B cell (primary cell): Measurements from ENCODE around the gene TET2. TPM values are rescaled to one million over a fixed set of nuclear protein-coding genes. Genes with fewer than 3 reads are reported as not detected.

Source experiments
- ATAC-seq: fragments of 200-7000 bp; cut with Tn5 transposase; one replicate; pipeline ENCODE4 v1.10.0; 2021; ENCODE audit warnings: low read depth, mild to moderate bottlenecking, moderate number of reproducible peaks, moderate library complexity
- CTCF ChIA-PET: fragments of 350-600 bp; sonication (Branson Sonifier 250); formaldehyde crosslinking; loops from one replicate; lab custom pipeline; 2021; ENCODE audit warnings: antibody characterized with exemption, inconsistent platforms; lab: Charles Lee
- POLR2A ChIA-PET: fragments of 350-600 bp; sonication (Branson Sonifier 250); formaldehyde crosslinking; loops from one replicate; lab custom pipeline; 2021; ENCODE audit warnings: antibody characterized with exemption; lab: Charles Lee
- DNase-seq: peaks from one replicate; pipeline ENCODE4 v3.0.0; 2013
- H2AFZ ChIP-seq: 2 replicates; pipeline ENCODE4 v1.6.1; 2012; ENCODE audit warnings: mild to moderate bottlenecking, low read depth, low read length; ENCODE audit not compliant: insufficient read depth, poor library complexity, severe bottlenecking
- H3K27ac ChIP-seq, 2 donors: 1 replicate in 1 of 2; 2 replicates in 1 of 2; pipeline ENCODE4 v1.5.1; 2012 to 2013; ENCODE audit warnings: low read length in 2 of 2, mild to moderate bottlenecking in 2 of 2, moderate library complexity in 1 of 2
- H3K27me3 ChIP-seq, 4 experiments: fragments of 200-600 bp in 1 of 4; sonication (generic) in 1 of 4; replicated peaks in 1 of 4; 1 replicate in 2 of 4; 2 replicates in 2 of 4; pipeline versions ENCODE4 v1.6.1 to v1.7.0; 2013 to 2016; ENCODE audit warnings: low read length in 3 of 4, mild to moderate bottlenecking in 2 of 4, mixed read lengths in 1 of 4, moderate library complexity in 1 of 4; ENCODE audit not compliant: insufficient read depth in 4 of 4, control insufficient read depth in 3 of 4; ENCODE audit errors: control extremely low read depth in 1 of 4
- H3K36me3 ChIP-seq, 2 experiments: replicated peaks in 1 of 2; 1 replicate in 1 of 2; 2 replicates in 1 of 2; pipeline versions ENCODE4 v1.6.1 to v1.7.1; 2013; ENCODE audit warnings: low read length in 1 of 2; ENCODE audit not compliant: insufficient read depth in 2 of 2, control insufficient read depth in 1 of 2; ENCODE audit errors: control extremely low read depth in 1 of 2, extremely low read depth in 1 of 2
- H3K4me1 ChIP-seq, 2 donors: fragments of 200-600 bp in 1 of 2; sonication (generic) in 1 of 2; 1 replicate in 1 of 2; 2 replicates in 1 of 2; pipeline versions ENCODE4 v1.5.1 to v1.6.1; 2013 to 2017; ENCODE audit warnings: low read length in 2 of 2; ENCODE audit not compliant: control insufficient read depth in 2 of 2, insufficient read depth in 2 of 2
- H3K4me2 ChIP-seq: replicated peaks from 2 replicates; pipeline ENCODE3; 2012; ENCODE audit warnings: mild to moderate bottlenecking, low read depth, low read length; ENCODE audit not compliant: poor library complexity, severe bottlenecking
- H3K4me3 ChIP-seq, 5 experiments: fragments of 200-600 bp in 1 of 5; sonication (generic) in 1 of 5; 1 replicate in 3 of 5; 2 replicates in 2 of 5; pipeline versions ENCODE4 v1.5.1 to v1.7.0; 2011 to 2016; ENCODE audit warnings: low read length in 4 of 5, mild to moderate bottlenecking in 4 of 5, low read depth in 2 of 5, control low read depth in 1 of 5, moderate library complexity in 1 of 5; ENCODE audit not compliant: insufficient read depth in 1 of 5; ENCODE audit errors: control extremely low read depth in 1 of 5, extremely low read depth in 1 of 5
- H3K79me2 ChIP-seq: fragments of 200-600 bp; sonication (generic); one replicate; pipeline ENCODE4 v1.6.0; 2016; ENCODE audit warnings: low read length; ENCODE audit not compliant: control insufficient read depth, insufficient read depth
- H3K9ac ChIP-seq: fragments of 200-600 bp; sonication (generic); 2 replicates; pipeline ENCODE4 v1.6.1; 2017; ENCODE audit warnings: mild to moderate bottlenecking, low read length, moderate library complexity
- H3K9me3 ChIP-seq, 3 donors: one replicate each; pipeline versions ENCODE4 v1.6.1 to v1.7.1; 2013; ENCODE audit warnings: low read length in 2 of 3; ENCODE audit not compliant: control insufficient read depth in 2 of 3, insufficient read depth in 1 of 3; ENCODE audit errors: control extremely low read depth in 1 of 3
- H4K20me1 ChIP-seq: 2 replicates; pipeline ENCODE4 v1.6.0; 2012; ENCODE audit warnings: mild to moderate bottlenecking, low read length; ENCODE audit not compliant: insufficient read depth, control insufficient read depth, poor library complexity, severe bottlenecking
- H3K27ac Mint-ChIP-seq: one replicate; pipeline ENCODE4 v1.8.0; 2021; ENCODE audit warnings: mixed read lengths
- H3K27me3 Mint-ChIP-seq: one replicate; pipeline ENCODE4 v1.8.0; 2021; ENCODE audit warnings: mixed read lengths
- H3K4me1 Mint-ChIP-seq: one replicate; pipeline ENCODE4 v1.8.0; 2021; ENCODE audit warnings: mixed read lengths
- H3K4me3 Mint-ChIP-seq: one replicate; pipeline ENCODE4 v1.8.0; 2021; ENCODE audit warnings: mixed read lengths
- H3K9me3 Mint-ChIP-seq: one replicate; pipeline ENCODE4 v1.8.0; 2022; ENCODE audit warnings: mixed read lengths; ENCODE audit not compliant: insufficient read depth
- CTCF ChIP-seq: fragments of 200-600 bp; IDR thresholded peaks from one replicate; pipeline ENCODE4 v1.8.0; 2022; ENCODE audit warnings: antibody characterized with exemption, mild to moderate bottlenecking
- EZH2 ChIP-seq: IDR thresholded peaks from 2 replicates; pipeline ENCODE4 v1.6.1; 2012; ENCODE audit warnings: borderline replicate concordance, low read depth, mild to moderate bottlenecking, moderate library complexity, low read length; ENCODE audit not compliant: insufficient read depth, poor library complexity, severe bottlenecking
- WGBS: methylation state at CpG from one replicate; pipeline ENCODE4 v1.1.5; 2013; ENCODE audit warnings: missing lambda C conversion rate; ENCODE audit not compliant: insufficient coverage; 5-methylcytosine and 5-hydroxymethylcytosine counted together
- intact Hi-C: fragments of 100-400 bp; cut with micrococcal nuclease; formaldehyde crosslinking; loops from one replicate; pipeline ENCODE4 v1.10.0; 2022
- polyA plus RNA-seq: library from polyadenylated mRNA; depleted of rRNA; stranded (reverse); fragments of >200 nt; gene quantifications from 2 replicates; pipeline ENCODE4 v1.2.3, GENCODE V29; 2012
- total RNA-seq, 2 donors: library from RNA; stranded (reverse); fragments of 120-200 nt in 1 of 2; gene quantifications; 1 replicate in 1 of 2; 2 replicates in 1 of 2; pipeline versions ENCODE4 v1.2.3 to v1.2.4, GENCODE V29; 2013 to 2022

The TET2 gene
- total and polyA plus RNA-seq, 2 donors (not counting 1 experiment from before 2014, with no cell fraction given) = 7.1 to 56.8 TPM

GRCh38 chr4:105232374-105232773 lies 85.7 kb downstream of the TET2 start:
- peaks cover 8% of the 10 kb centered on the region for H4K20me1 ChIP-seq
- Mint-ChIP-seq H3K4me1 (peaks cover 46% of the 10 kb centered on the region), H3K9me3 (no peaks in the 10 kb centered on the region), H3K27me3 (no peaks in the 10 kb centered on the region), H3K4me3 (no peak overlapping the region), H3K27ac (no peak overlapping the region)
- H3K79me2 ChIP-seq = peaks cover 4% of the 10 kb centered on the region
- H3K9me3 ChIP-seq = no peaks in the 10 kb centered on the region
- TF ChIP-seq EZH2 (no peak), CTCF (no peak)
- ChIA-PET POLR2A (no interaction called here), CTCF (no interaction called here)
- peaks cover 33 to 38% of the 10 kb centered on the region in 2 donors for H3K4me1 ChIP-seq
- intact Hi-C loops = no loop called here
- peaks cover 0 to 14% of the 10 kb centered on the region in 2 experiments for H3K36me3 ChIP-seq
- no peak for DNase-seq
- H3K27ac ChIP-seq = no peak overlapping the region
- no CpG with 5 or more reads among the region's 4 CpGs for WGBS
- no peaks in the 10 kb centered on the region for H3K27me3 ChIP-seq
- H3K4me3 ChIP-seq = no peak overlapping the region
- no peak for ATAC-seq
- no peak overlapping the region for H3K4me2 ChIP-seq
- no peak overlapping the region for H2AFZ ChIP-seq
- no peak overlapping the region for H3K9ac ChIP-seq

DNA sequence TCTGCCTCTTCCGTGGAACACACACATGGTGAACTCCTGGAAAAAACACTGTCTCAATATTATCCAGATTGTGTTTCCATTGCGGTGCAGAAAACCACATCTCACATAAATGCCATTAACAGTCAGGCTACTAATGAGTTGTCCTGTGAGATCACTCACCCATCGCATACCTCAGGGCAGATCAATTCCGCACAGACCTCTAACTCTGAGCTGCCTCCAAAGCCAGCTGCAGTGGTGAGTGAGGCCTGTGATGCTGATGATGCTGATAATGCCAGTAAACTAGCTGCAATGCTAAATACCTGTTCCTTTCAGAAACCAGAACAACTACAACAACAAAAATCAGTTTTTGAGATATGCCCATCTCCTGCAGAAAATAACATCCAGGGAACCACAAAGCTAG lies 87.9 kb downstream of the TET2 start:
- Histone ChIP-seq H3K27ac (no peak overlapping the region), H3K27me3 (no peaks in the 10 kb centered on the region), H4K20me1 (peaks cover 8% of the 10 kb centered on the region), H2AFZ (no peak overlapping the region), H3K9me3 (no peaks in the 10 kb centered on the region), H3K4me3 (no peak overlapping the region), H3K4me1 (peaks cover 34 to 38% of the 10 kb centered on the region in 2 donors), H3K79me2 (peaks cover 4% of the 10 kb centered on the region), H3K36me3 (peaks cover 0 to 21% of the 10 kb centered on the region in 2 experiments), H3K9ac (no peak overlapping the region), H3K4me2 (no peak overlapping the region)
- intact Hi-C loops = no loop called here
- H3K27me3 Mint-ChIP-seq = no peaks in the 10 kb centered on the region
- ATAC-seq (no peak), DNase-seq (no peak)
- WGBS = 100% methylated on average over 1 of the region's 4 CpGs
- no peak for TF ChIP-seq EZH2
- no peak for TF ChIP-seq CTCF
- H3K4me1 Mint-ChIP-seq = peaks cover 57% of the 10 kb centered on the region
- H3K4me3 Mint-ChIP-seq = peak overlapping the region; percentile 29
- ChIA-PET POLR2A (no interaction called here), CTCF (no interaction called here)
- H3K9me3 Mint-ChIP-seq = no peaks in the 10 kb centered on the region
- H3K27ac Mint-ChIP-seq = no peak overlapping the region
